HepG2 (cell line): ENCODE measurements around the gene PC. TPM values are rescaled to one million over a fixed set of nuclear protein-coding genes. Genes with fewer than 3 reads are reported as not detected.

ENCODE experiments used
- AHDC1 ChIP-seq: sonication (generic); formaldehyde crosslinking; IDR thresholded peaks from 2 replicates; pipeline ENCODE4 v1.5.1; 2020; ENCODE audit warnings: mild to moderate bottlenecking, missing genetic modification reagents, borderline replicate concordance
- ARNT ChIP-seq: fragments of 450-650 bp; IDR thresholded peaks from 2 replicates; pipeline ENCODE4 v1.6.1; 2017
- ARNTL ChIP-seq: sonication (generic); formaldehyde crosslinking; IDR thresholded peaks from 2 replicates; pipeline ENCODE4 v1.4.0; 2020; ENCODE audit warnings: mild to moderate bottlenecking, missing genetic modification reagents
- ATF7 ChIP-seq, 2 experiments: fragments of 450-650 bp in 1 of 2; sonication (generic) in 1 of 2; formaldehyde crosslinking in 1 of 2; IDR thresholded peaks; 2 replicates each; pipeline versions ENCODE4 v1.4.0 to v1.6.1; 2016 to 2020; ENCODE audit warnings: antibody characterized with exemption in 1 of 2, mild to moderate bottlenecking in 1 of 2, missing genetic modification reagents in 1 of 2
- CBX1 ChIP-seq: IDR thresholded peaks from one replicate; pipeline ENCODE4 v1.6.1; 2016; ENCODE audit warnings: antibody characterized with exemption, low read depth
- GATA4 ChIP-seq: sonication (generic); IDR thresholded peaks from 2 replicates; pipeline ENCODE4 v1.6.1; 2016; ENCODE audit warnings: antibody characterized with exemption, low read depth, borderline replicate concordance
- GATAD2A ChIP-seq: IDR thresholded peaks from 2 replicates; pipeline ENCODE4 v1.6.1; 2016
- HDAC2 ChIP-seq: sonication (generic); formaldehyde crosslinking; IDR thresholded peaks from 2 replicates; pipeline ENCODE4 v1.4.0; 2020; ENCODE audit warnings: missing genetic modification reagents
- HINFP ChIP-seq: sonication (generic); formaldehyde crosslinking; IDR thresholded peaks from 2 replicates; pipeline ENCODE4 v1.4.0; 2020; ENCODE audit warnings: low read depth, mild to moderate bottlenecking, missing genetic modification reagents
- NCOA1 ChIP-seq: sonication (generic); formaldehyde crosslinking; IDR thresholded peaks from 2 replicates; pipeline ENCODE4 v1.9.0; 2021; ENCODE audit warnings: missing genetic modification reagents
- NR2F6 ChIP-seq, 2 experiments: IDR thresholded peaks; 2 replicates each; pipeline ENCODE4 v1.6.1; 2016; ENCODE audit warnings: antibody characterized with exemption in 1 of 2, mild to moderate bottlenecking in 1 of 2
- SP5 ChIP-seq: IDR thresholded peaks from 2 replicates; pipeline ENCODE4 v1.6.1; 2016; ENCODE audit warnings: low read depth, borderline replicate concordance
- TFE3 ChIP-seq: IDR thresholded peaks from 2 replicates; pipeline ENCODE4 v1.6.1; 2016
- ZBTB39 ChIP-seq: sonication (generic); formaldehyde crosslinking; IDR thresholded peaks from 2 replicates; pipeline ENCODE4 v1.5.0; 2020; ENCODE audit warnings: missing genetic modification reagents
- ZFP90 ChIP-seq: sonication (generic); formaldehyde crosslinking; IDR thresholded peaks from 2 replicates; pipeline ENCODE4 v1.8.0; 2022; ENCODE audit warnings: missing genetic modification reagents, mild to moderate bottlenecking, inconsistent platforms, borderline replicate concordance
- ZNF20 ChIP-seq: sonication (generic); formaldehyde crosslinking; IDR thresholded peaks from 2 replicates; pipeline ENCODE4 v1.4.0; 2020; ENCODE audit warnings: mild to moderate bottlenecking, moderate library complexity, missing genetic modification reagents
- ZNF556 ChIP-seq: sonication (generic); formaldehyde crosslinking; IDR thresholded peaks from 2 replicates; pipeline ENCODE4 v1.4.0; 2020; ENCODE audit warnings: mild to moderate bottlenecking, missing genetic modification reagents, borderline replicate concordance
- ZNF572 ChIP-seq: sonication (generic); formaldehyde crosslinking; IDR thresholded peaks from 2 replicates; pipeline ENCODE4 v1.5.1; 2020; ENCODE audit warnings: mild to moderate bottlenecking, missing genetic modification reagents
- ZNF878 ChIP-seq: sonication (generic); formaldehyde crosslinking; IDR thresholded peaks from 2 replicates; pipeline ENCODE4 v1.8.1; 2023; ENCODE audit warnings: mild to moderate bottlenecking, missing genetic modification reagents, moderate library complexity
- polyA plus RNA-seq, 8 experiments: library from polyadenylated mRNA; depleted of rRNA in 3 of 8; stranded (reverse) in 7 of 8; unstranded in 1 of 8; fragments of >200 nt; fragmentation: Illumina TruSeq in 4 of 8; extraction: Trizol in 4 of 8; gene quantifications; 2 replicates each; pipeline versions ENCODE4 v1.2.1 to v1.2.3, GENCODE V29; 2011 to 2016; ENCODE audit warnings: low read depth in 4 of 8, missing spikeins in 1 of 8, mixed read lengths in 1 of 8; ENCODE audit not compliant: insufficient read depth in 1 of 8
- total RNA-seq, 5 experiments: library from RNA; depleted of rRNA; stranded (reverse); fragments of >200 nt; fragmentation: Illumina TruSeq; extraction: Trizol; gene quantifications; 2 replicates each; pipeline ENCODE4 v1.2.3, GENCODE V29; 2016; ENCODE audit warnings: low read depth in 1 of 5

Gene PC
- total and polyA plus RNA-seq, 2 of the 13 experiments (the other 11 are each of a cell fraction or from before 2014, with no cell fraction given), result 29.0 to 39.0 TPM

- TF ChIP-seq ATF7 (IDR thresholded peaks at IDR 0.05), result no peak
- no peak; the same call in 1 of the 2 replicates for TF ChIP-seq ATF7 (CRISPR knock-in tag; IDR thresholded peaks at IDR 0.05)
- TF ChIP-seq ZNF572 (CRISPR knock-in tag), result no peak
- TF ChIP-seq GATA4, result no peak
- no peak for TF ChIP-seq ZNF20 (CRISPR knock-in tag)
- no peak for TF ChIP-seq ZNF878 (CRISPR knock-in tag)
- TF ChIP-seq HDAC2, result peak; percentile 67
- TF ChIP-seq ARNTL (CRISPR knock-in tag), result no peak
- TF ChIP-seq ZNF556 (CRISPR knock-in tag), result no peak
- TF ChIP-seq GATAD2A, result peak; percentile 87
- peak; percentile 73; the same call in 1 of the 2 replicates for TF ChIP-seq SP5 (CRISPR knock-in tag)
- no peak for TF ChIP-seq ZBTB39 (CRISPR knock-in tag)
- no peak for TF ChIP-seq NCOA1 (CRISPR knock-in tag)
- no peak for TF ChIP-seq HINFP (CRISPR knock-in tag)
- no peak for TF ChIP-seq ZFP90 (CRISPR knock-in tag)
- peak; percentile 87 for TF ChIP-seq NR2F6 (IDR thresholded peaks at IDR 0.05)
- TF ChIP-seq NR2F6 (CRISPR knock-in tag; IDR thresholded peaks at IDR 0.05), result peak; percentile 86
- TF ChIP-seq ARNT, result no peak
- peak; percentile 32; the same call in 1 of the 2 replicates for TF ChIP-seq TFE3 (CRISPR knock-in tag)
- no peak; the same call in 1 of the 2 replicates for TF ChIP-seq AHDC1
- no peak for TF ChIP-seq CBX1
Observed at GRCh38 chr11:66907751-66908630, 50.2 kb downstream of the PC start (continued).
